Dermis blood vessel endothelial cell (primary cell): ENCODE data around the gene MED15. TPM values are rescaled to one million over a fixed set of nuclear protein-coding genes. Genes with fewer than 3 reads are reported as not detected.
"Not testable (repeated sequence)": the region's sequence is repeated elsewhere in the genome, so short reads cannot be mapped to it uniquely, and the experiment has no call there.

ENCODE experiments used
- DNase-seq: peaks from one replicate; pipeline ENCODE4 v3.0.0; 2010
- total RNA-seq: library from RNA; depleted of rRNA; stranded (reverse); fragments of >200 nt; gene quantifications from 2 replicates; pipeline ENCODE4 v1.2.3, GENCODE V29; 2014

MED15 gene, protein sequence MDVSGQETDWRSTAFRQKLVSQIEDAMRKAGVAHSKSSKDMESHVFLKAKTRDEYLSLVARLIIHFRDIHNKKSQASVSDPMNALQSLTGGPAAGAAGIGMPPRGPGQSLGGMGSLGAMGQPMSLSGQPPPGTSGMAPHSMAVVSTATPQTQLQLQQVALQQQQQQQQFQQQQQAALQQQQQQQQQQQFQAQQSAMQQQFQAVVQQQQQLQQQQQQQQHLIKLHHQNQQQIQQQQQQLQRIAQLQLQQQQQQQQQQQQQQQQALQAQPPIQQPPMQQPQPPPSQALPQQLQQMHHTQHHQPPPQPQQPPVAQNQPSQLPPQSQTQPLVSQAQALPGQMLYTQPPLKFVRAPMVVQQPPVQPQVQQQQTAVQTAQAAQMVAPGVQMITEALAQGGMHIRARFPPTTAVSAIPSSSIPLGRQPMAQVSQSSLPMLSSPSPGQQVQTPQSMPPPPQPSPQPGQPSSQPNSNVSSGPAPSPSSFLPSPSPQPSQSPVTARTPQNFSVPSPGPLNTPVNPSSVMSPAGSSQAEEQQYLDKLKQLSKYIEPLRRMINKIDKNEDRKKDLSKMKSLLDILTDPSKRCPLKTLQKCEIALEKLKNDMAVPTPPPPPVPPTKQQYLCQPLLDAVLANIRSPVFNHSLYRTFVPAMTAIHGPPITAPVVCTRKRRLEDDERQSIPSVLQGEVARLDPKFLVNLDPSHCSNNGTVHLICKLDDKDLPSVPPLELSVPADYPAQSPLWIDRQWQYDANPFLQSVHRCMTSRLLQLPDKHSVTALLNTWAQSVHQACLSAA
- 33.0 and 37.8 TPM in 2 replicates for total RNA-seq

DNA sequence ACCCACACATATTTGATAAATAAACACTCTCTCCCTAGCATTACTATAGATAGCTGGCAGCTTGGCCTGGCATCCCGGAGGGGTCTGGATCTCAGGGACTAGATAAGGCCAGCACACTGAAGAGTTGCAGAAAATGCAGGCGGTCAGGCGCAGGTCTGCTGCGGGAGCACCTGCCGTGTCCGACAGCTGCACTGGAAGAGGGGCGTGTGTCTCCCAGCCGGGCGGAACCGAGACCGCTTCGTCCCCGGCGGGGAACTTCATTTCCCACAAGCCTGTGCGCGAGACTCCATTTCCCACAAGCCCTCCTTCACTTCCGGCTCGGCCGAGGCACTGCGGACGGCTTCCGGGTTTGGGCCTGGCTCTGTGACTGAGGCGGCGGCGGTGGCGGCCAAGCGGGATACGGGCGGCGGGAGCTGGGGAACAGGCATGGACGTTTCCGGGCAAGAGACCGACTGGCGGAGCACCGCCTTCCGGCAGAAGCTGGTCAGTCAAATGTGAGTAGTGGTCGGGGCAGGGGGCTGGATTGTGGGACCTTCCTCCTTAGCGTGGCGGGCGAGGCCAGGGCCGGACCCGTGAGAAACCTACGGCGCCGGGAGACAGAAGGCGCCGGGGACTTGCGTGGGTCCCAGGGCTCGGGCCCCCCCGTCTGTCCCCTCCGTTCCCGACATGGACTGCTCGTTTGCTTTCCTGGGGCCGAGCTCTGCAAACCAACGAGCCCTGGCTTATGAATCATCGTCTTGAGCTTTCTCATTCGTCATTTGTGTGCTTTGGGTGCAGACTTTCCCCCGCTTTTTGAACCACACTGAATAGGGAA is at the start of gene MED15:
Gene MED15, plus strand, starts transcription at position 358 of the 814 bp plus-strand sequence. Its CDS starts 69 bp downstream, at position 427.
- DNase-seq: peak; percentile 92

DNA sequence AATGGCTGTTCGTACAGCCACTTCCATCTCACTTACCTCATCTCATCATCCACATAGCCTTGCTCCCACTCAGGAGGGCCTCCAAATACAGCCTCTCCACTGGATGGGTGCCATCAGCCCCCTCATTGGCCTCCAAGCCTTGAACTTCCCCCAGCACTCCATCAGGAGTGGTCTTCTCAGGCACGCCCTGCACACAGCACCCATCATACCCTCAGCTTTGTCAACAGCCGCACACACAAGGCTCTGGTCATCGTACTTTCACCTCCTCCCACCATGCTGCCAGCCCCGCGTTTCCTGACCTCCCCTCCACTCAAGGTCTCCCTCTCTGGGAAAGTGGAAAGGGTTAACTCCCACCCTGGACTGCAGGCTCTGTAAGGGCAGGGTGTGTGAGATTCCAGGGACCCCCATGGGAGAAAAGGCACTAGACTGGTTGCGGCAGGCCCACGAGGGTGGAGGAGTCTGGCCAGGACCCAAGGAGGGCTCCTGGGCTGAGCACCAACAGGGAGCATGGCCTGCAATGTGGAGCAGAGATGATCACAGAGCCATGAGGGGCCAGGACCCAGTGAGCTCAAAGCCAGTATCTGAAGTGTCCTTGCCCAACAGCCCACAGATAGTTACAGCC is 48.8 kb upstream of the MED15 start:
- no peak for DNase-seq

DNA sequence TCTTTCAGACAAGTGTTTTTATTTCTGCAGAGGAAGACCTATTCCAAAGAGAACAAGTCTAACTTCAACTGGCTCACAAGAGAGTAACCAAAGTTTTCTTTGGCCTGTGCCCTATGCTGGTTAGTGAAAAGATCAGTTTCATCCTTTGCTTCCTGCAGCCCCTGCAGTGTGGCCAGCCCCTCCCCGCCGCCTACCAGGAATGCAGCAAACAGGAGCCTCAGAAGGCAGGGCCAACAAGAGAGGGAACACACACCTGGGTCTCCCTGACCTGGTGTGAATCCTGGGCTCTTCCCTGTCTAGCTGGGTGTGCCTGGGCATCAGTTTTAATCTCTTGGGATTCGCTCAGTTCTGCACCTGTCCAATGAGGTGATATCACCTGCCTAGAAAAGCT is 48.3 kb upstream of the MED15 start:
- DNase-seq: no peak

DNA sequence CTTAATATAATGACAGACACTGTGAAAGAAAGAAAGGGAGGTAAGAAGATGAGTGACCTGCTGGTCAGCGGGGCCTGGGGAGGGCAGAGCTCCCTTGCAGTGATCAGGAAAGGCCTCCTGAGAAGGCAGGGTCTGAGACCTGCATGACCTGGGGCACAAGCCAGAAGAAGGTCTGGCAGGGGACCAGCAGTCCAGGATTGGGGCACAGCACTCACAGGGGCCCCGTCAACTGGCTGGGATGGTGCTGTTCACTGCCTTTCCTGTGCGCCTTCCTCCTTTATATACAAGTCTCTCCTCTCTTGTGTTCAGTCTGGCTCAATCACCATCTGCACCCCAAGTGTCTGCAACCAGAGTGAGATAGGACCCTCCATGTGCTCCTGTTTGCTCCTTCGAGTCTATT is 47.5 kb upstream of the MED15 start:
- DNase-seq: no peak

DNA sequence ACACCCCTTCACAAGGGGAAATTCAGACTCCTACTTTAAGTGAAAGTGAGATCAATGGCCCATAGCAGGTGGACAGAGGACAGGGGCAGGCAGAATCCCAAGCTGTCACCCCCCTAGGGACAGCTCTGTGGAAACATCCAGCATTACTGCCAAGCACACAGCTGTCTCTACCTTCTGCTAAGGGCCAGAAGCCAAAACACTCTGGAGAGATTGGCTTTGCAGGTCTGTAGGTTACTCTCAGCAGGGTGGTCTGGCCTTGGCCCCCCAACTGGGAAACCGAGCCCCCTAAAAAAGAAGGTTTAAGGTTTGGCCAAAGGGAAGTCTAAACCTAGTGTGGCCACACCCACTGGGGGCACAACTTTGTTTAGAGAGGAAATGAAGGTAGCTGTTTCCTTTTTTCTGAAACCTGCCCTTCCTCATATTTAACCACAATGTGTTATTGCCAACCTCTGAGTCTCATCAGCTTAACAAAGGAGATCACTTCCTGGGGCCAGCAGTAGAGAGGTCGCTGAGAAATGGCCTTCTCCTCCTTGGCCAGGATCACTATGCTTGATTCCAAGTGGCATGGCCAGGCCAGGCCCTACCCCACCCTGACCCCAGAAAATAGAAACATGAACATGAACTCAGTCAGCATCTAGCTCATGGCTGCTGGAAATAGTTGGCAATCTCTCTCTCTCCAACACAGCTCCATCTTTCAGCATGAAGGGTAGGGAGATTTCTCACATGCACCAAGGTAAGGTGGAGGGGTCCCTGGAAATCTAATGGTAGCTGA is 43.9 kb upstream of the MED15 start:
- DNase-seq: peak; percentile 19

DNA sequence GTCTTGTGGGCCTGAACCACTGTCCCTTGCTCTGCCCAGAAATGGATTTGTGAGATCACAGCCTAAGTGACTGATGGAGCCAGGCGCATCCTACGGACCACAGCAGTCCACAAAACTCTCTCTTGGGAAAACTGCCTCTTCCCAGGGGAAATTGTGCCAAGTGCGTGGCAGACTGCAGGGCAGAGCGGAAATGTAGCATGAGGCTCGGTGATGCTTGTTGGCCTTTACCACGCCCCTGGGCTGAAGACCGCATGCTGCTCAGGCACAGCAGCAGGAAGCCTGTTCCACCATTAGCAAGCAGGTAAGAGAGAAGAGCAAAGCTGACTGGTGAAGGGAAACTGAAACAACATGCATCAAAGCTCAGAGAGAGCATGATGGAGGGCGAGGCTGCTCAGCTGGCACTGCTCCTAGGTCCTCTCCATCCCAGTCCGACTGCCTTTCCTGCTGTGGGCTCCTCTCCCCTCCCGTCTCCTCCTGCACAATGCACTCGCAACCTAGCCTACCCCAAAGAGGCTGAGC is 43.3 kb upstream of the MED15 start:
- no peak for DNase-seq

DNA sequence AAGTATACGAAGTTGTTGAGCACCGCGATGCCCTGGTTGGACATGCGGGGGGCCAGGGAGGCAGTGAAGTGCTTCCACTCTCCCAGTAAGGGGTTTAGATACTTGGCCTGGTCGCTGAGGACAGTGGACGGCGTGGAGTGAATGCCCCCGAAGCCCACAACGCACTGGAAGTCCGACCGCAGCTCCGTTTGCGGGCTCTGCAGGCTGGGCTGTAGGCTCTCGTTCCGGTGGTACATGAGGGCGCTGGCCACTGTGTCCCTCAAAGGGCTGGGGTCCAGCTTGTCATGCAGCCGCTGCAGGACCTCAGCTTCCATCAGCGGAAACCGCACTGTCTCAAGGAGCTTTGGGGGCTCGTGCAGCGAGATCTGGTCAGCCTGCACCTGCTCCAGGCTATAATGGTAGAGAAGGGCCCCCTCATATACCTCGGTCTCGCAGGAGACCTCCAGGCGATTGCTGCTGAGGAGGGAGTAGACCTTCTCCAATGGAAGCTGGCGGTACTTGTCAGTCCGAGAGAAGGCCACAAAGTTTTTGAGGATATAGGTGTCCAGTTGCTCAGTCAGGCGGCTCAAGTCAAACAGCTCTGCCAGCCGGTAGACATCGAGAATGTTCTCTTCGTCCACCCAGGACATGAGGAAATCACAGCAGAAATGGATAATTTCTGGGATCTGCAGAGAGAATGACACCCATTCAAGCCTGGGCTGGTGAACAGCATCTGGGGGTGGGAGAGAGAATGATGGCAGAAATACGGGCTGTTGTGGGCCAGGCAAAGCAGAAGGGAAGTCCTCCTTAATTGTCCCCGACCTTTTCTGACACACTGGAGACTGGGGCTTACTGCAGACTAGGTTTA is 42.3 kb upstream of the MED15 start:
- no peak for DNase-seq

DNA sequence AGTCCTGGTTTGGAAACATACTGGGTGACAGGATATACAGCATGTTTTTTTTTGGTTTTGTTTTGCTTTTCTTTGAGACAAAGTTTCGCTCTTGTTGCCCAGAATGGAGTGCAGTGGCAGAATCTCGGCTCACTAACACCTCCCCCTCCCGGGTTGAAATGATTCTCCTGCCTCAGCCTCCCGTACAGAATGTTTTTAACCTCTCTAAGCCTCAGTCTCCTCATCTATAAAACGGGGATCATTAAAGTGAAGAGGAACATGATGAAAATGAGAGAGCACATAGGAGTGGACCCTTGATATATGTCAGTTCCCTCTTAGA is 41.7 kb upstream of the MED15 start:
- no peak for DNase-seq

DNA sequence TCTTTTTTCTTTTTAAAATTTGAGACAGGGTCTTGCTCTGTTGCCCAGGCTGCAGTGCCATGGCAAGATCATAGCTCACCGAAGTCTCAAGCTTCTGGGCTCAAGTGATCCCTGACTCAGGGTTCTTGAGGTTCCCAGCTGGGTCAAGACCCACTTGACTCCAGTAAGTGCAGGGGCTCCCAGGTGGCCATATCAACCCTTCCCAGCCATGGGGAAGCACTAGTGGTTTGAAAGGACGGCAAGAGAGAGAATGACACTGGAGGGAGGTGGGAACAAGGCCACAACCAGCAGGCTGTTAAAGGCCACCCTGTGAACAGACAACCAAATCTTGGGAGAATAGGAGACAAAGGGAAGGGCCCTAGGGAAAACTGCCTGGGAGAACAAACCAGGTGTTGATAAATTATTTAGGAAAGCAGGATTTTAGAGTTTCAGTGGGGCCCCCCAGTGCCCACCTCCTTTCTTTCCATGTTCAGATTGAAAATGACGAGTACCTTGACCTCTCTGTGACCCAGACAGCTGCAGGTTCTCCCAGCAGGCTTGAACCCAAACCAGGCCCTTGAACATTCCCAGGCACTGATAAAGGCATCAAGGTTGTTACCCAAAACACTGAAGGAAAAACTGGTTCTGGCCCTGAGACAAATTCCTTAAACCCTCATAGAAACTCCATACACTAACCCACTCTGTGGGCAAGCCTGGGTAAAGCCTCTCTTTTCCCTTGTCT is 40.6 kb upstream of the MED15 start:
- no peak for DNase-seq

DNA sequence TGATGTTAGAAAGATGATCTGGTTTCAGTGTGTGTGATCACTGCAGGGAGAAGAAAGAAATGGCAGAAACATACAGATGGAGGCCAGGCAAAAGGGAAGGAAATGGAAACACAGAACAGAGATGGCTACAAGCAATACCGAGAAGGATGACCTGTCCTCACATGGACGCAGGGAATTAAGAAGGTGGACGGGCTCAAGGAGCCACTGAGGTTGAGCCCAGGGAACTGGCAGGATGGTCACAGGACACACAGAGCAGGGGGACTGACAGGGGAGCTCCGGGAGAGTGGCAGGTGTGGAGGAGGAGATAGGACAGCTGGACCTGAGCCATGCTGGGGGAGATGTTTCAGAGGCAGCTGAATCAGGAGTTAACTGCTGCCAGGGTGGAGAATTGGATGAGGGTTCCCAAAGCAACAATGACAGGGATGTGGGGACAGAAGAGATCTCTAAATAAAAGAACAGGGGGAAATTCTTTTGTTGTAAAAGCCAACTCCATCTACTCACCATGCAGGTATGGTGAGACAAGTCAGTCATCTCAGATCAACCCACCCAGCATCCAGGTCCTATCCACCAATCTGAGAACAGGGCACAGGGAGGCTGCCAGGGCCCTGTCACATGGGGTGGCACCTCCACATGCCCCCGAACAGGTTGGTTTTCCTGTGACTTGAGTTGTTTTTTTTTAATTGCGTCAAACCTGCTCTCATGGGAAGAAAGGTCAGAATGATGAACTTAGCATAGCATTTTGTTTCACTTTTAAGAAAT is 38.1 kb upstream of the MED15 start:
- DNase-seq: no peak

DNA sequence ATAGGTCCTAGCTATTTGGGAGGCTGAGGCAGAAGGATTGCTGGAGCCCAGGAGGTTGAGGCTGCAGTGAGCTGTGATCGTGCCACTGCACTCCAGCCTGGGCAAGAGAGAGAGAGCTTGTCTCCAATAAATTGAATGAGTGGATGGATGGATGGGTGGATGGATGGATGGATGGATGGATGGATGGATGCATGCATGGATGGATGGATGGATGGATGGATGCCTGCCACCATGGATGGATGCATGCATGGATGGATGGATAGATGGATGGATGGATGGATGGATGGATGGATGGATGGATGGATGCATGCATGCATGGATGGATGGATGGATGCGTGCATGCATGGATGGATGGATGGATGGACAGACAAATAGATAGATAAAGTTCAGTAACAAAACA is 36.9 kb upstream of the MED15 start:
- DNase-seq: not testable (repeated sequence)

DNA sequence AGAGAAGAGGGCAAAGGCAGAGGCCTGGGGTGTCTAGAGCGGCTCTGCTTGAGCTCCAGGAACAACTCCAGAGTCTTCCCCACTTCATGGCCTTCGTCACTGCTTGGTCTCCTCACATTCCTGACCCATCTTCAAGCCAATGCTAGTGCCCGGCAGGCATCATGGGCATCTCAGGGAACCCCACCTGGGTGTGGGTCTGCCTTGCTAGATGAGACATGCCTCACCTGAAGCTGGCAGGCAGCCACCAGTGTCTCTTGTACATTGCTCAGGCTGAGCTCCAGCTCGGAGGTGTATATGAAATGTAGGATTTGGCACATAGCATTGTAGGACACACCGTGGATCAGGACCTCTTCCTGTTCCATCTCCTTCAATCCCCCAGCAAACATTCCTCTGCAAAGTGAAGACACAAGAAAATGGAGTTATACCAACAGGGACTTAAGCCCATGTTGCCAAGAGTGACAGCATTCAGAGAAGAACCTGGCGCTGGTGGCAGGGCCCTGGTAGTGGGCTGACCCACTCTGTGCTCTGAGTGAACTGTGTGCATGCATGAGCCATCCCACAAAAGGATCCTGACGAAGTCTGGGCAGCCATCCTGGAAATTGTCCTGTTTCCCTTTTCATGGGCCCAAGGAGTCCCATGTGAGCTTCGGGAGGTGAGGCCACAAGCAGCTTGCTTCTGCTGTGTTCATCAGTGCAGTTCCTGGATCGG is 36.1 kb upstream of the MED15 start:
- no peak for DNase-seq

DNA sequence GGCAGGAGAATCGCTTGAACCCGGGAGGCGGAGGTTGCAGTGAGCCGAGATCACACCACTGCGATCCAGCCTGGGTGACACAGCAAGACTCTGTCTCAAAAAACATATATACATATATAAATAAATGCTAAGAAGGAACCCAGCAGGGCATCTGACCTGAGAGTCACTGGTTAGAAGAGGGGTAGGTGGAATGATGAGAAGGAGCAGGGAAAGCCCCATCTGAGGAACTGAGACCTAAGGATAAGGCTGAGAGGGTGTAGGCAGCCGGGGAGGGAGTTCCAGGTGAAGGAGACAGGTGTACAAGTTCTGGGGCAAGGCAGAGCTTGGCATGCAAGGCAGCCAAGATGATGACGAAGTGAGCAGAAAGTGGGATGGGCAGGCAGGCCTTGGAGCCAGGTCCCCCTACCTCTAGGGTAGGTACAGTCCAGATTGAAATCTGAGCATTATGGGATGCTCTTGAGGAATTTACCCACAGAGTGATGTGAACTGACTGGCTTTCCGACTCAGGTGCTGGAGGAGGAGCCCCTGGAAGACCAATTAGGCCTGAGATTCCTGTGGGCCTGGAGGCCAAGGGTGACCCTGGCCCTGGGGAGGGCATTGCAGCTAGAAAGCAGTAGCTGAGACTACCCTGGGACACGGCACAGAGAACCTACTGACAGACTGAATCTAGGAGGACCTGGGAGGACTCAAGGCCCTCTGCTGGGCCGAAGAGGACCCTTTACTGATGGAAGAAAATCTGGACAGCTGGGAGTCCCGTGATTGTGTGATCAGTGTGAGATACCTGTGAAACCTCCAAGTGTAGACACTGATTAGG is 34.6 kb upstream of the MED15 start:
- no peak for DNase-seq

DNA sequence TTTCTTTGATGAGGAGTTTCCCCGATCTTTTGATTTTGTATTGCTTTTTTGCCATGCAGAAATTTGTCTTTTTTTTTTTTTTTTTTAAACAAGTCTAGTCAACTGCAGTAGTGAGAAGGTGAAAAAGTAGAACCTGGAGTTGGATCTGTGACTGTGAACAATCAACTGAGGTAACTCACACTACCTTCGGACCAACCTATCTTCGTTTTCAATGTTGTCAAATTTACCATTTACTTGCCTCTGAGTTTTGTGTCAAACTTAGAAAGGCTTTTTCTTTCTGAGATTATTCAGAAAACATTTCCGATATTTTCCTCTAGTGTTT is 32.3 kb upstream of the MED15 start:
- DNase-seq: no peak

DNA sequence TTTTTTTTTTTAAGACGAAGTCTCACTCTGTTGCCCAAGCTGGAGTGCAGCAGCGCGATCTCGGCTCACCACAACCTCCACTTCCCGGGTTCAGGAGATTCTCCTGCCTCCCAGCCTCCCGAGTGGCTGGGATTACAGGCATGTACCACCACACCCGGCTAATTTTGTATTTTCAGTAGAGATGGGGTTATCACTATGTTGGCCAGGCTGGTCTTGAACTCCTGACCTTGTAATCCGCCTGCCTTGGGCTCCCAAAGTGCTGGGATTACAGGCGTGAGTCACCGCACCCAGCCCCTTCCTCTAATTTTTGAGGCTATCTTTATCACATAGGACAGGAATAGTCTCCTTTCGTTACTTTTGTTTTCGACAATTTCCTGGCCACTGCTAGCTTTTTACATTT is 31.8 kb upstream of the MED15 start:
- not testable (repeated sequence) for DNase-seq

DNA sequence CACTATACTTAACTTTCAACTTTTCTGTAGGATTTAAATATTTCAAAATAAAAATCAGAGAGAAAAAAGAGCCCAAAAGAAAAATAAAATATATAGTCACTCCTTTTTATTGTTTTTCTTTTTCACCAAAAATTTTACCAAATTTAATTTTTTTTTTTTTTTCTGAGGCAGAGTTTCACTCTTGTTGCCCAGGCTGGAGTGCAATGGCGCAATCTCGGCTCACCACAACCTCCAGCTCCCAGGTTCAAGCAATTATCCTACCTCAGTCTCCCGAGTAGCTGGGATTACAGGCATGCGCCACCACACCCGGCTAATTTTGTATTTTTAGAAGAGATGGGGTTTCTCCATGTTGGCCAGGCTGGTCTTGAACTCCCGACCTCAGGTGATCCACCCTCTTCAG is 29.4 kb upstream of the MED15 start:
- not testable (repeated sequence) for DNase-seq

DNA sequence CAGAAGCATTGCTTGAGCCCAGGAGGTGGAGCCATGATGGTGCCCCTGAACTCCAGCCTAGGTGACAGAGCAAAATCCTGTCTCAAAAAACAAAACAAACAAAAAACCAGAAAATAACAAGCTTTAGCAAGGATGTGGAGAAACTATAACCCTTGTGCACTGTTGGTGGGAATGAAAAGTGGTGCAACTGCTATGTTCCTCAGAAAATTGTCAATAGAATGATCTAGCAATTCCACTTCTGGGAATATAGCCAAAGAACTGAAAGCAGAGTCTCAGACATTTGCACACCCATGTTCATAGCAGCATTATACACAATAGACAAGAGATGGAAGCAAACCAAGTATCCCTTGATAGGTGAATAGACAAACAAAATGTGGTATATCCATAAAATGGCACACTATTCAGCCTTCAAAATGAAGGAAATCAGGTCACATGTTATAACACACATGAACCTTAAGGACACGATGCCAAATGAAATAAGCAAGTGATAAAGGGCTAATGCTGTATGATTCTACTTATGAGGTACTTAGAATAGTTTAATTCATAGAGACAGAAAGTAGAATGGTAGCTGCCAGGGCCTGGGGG is 27.7 kb upstream of the MED15 start:
- DNase-seq: no peak

DNA sequence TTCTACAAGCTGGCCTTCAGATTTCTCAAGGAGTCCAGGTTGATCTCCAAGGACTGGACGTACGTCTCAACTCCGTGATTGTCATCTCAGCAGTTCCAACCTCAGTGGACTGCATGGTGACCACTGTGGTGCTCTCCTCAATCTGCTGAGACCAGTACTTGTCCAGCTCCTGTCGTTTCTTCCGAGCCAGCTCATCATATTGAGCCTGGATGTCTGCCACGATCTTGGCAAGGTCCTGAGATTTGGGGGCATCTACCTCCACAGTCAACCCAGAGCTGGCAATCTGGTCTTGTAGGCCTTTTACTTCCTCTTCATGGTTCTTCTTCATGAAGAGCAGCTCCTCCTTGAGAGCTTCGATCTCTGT is 24.3 kb upstream of the MED15 start:
- not testable (repeated sequence) for DNase-seq
